ENCODE measurements around the gene RAET1E. TPM values are rescaled to one million over a fixed set of nuclear protein-coding genes. Genes with fewer than 3 reads are reported as not detected.

RAET1E gene
- total RNA-seq, 1 donor: 0.36 TPM

- peak overlapping the region; percentile 78 for H3K4me3 ChIP-seq (ENCODE audit: insufficient read depth, low read length)
- peak overlapping the region; percentile 58 for H3K27ac ChIP-seq (ENCODE audit: low read depth, low read length)
- peaks cover 22% of the 10 kb centered on the region for H3K27me3 ChIP-seq (ENCODE audit: insufficient read depth, low read length)
- H3K9me3 ChIP-seq (ENCODE audit: low read depth, low read length): no peaks in the 10 kb centered on the region
- H3K79me2 ChIP-seq (ENCODE audit: insufficient read depth, low read length): no peaks in the 10 kb centered on the region
- peaks cover 7% of the 10 kb centered on the region for H3K4me1 ChIP-seq (ENCODE audit: insufficient read depth, low read length)
- no peaks in the 10 kb centered on the region for H3K36me3 ChIP-seq (ENCODE audit: insufficient read depth, low read length)
- no peaks in the 10 kb centered on the region for H4K20me1 ChIP-seq (ENCODE audit: insufficient read depth, low read length)
- peak; percentile 89 for TF ChIP-seq CTCF (IDR thresholded peaks at IDR 0.05; ENCODE audit: extremely low read depth, low read depth, low read length)
- peak; percentile 71 for DNase-seq (ENCODE audit: insufficient read length, low spot score, missing footprints)
- peak overlapping the region; percentile 95 for H3K4me2 ChIP-seq (ENCODE audit: insufficient read depth, low read length)
- H2AFZ ChIP-seq (ENCODE audit: low read length): peak overlapping the region; percentile 94
These were observed 28.3 kb upstream of the RAET1E start for GRCh38 chr6:149925974-149926777.

- Histone ChIP-seq H3K4me1 (ENCODE audit: insufficient read depth, low read length) (peaks cover 7% of the 10 kb centered on the region), H4K20me1 (ENCODE audit: insufficient read depth, low read length) (no peaks in the 10 kb centered on the region), H3K9me3 (ENCODE audit: low read depth, low read length) (no peaks in the 10 kb centered on the region), H3K4me3 (ENCODE audit: insufficient read depth, low read length) (peak overlapping the region; percentile 78), H2AFZ (ENCODE audit: low read length) (peak overlapping the region; percentile 94), H3K27me3 (ENCODE audit: insufficient read depth, low read length) (peaks cover 14% of the 10 kb centered on the region), H3K36me3 (ENCODE audit: insufficient read depth, low read length) (no peaks in the 10 kb centered on the region), H3K27ac (ENCODE audit: low read depth, low read length) (peak overlapping the region; percentile 58), H3K4me2 (ENCODE audit: insufficient read depth, low read length) (peak overlapping the region; percentile 95), H3K79me2 (ENCODE audit: insufficient read depth, low read length) (no peaks in the 10 kb centered on the region)
- TF ChIP-seq CTCF (IDR thresholded peaks at IDR 0.05; ENCODE audit: extremely low read depth, low read depth, low read length): no peak
- peak; percentile 42 for DNase-seq (ENCODE audit: insufficient read length, low spot score, missing footprints)
These were observed 27.5 kb upstream of the RAET1E start for GRCh38 chr6:149925253-149925973.

GRCh38 chr6:149924933-149925252, 27.0 kb upstream of the RAET1E start:
- Histone ChIP-seq H3K9me3 (ENCODE audit: low read depth, low read length) (no peaks in the 10 kb centered on the region), H4K20me1 (ENCODE audit: insufficient read depth, low read length) (no peaks in the 10 kb centered on the region), H3K79me2 (ENCODE audit: insufficient read depth, low read length) (no peaks in the 10 kb centered on the region), H2AFZ (ENCODE audit: low read length) (peak overlapping the region; percentile 94), H3K4me3 (ENCODE audit: insufficient read depth, low read length) (no peak overlapping the region), H3K4me1 (ENCODE audit: insufficient read depth, low read length) (peaks cover 7% of the 10 kb centered on the region), H3K36me3 (ENCODE audit: insufficient read depth, low read length) (no peaks in the 10 kb centered on the region), H3K27me3 (ENCODE audit: insufficient read depth, low read length) (peaks cover 10% of the 10 kb centered on the region), H3K4me2 (ENCODE audit: insufficient read depth, low read length) (peak overlapping the region; percentile 95), H3K27ac (ENCODE audit: low read depth, low read length) (no peak overlapping the region)
- no peak for TF ChIP-seq CTCF (IDR thresholded peaks at IDR 0.05; ENCODE audit: extremely low read depth, low read depth, low read length)
- DNase-seq (ENCODE audit: insufficient read length, low spot score, missing footprints): no peak
